GM18873 (cell line): ENCODE results near the gene WDR37.

Experiments used
- ATAC-seq: cut with Tn5 transposase; IDR thresholded peaks from one replicate; pipeline ENCODE4 v1.9.1; 2021; ENCODE audit warnings: mild to moderate bottlenecking, moderate library complexity, moderate number of reproducible peaks; ENCODE audit not compliant: unreplicated experiment, low FRiP score

WDR37 gene

GRCh38 chr10:1121271-1121970 is 65.2 kb downstream of the WDR37 start:
- no peak for ATAC-seq

- ATAC-seq = no peak
These were observed 66.2 kb downstream of the WDR37 start for GRCh38 chr10:1122349-1122748.

GRCh38 chr10:1123198-1123597 is 67.0 kb downstream of the WDR37 start:
- no peak for ATAC-seq

GRCh38 chr10:1123972-1124371 is 67.8 kb downstream of the WDR37 start:
- ATAC-seq = no peak

- no peak for ATAC-seq
These were observed 68.6 kb downstream of the WDR37 start for GRCh38 chr10:1124796-1125195.

DNA sequence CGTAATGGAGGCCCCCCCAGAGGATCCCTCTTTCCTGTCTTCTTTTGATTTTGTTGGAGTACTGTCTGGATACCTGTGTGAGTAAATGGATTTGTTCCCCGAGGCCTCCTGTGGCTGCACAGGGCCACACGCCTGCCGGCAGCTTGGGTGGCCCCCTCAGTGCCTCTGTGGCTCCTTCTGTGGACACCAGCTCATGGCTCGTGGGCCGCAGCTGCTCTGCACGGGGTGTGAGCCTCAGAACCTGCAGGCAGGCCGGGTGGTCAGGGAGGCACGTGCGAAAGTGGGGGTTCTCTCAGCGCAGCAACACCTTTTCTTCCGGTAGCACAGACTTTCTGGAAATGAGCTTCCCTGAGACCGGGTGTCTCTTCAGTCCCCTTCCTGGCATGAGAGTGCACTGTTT is 70.3 kb downstream of the WDR37 start:
- ATAC-seq = no peak

DNA sequence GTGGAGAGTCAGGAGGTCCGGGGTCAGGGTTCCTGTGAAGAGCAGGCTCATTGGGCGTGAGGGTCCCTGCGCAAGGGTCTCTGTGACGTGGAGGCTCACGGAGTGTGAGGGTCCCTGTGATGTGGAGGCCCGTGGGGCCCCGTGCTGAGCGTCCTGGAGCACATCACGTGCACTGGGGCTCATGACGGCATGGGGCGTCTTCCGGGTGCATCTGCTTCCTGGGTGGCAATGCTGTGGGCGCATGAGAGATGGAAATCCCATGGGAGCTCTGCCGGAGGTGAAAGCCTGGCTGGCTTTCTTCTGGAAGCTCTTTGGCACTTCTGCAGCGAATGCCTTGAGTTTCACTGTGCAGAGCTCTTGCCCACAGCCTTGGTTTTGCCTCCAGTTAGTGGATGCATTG is 71.4 kb downstream of the WDR37 start:
- no peak for ATAC-seq

DNA sequence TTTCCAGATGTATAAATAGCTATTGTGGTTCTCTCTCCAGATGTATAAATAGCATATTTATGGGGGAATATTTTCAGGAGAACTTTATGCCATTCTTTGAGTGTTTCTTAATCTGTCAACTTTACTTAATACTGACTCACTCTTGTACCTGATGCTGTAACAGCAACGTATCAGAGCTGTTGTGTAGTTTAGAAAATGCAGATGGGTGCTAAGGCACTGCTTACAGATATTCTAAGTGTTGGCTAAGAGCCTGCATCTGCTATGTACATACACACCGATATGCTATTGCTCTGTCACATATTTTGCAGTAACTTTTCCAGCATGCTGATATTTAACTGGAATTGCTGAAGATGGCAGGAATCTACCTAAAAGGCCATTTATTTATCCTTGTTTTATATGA is 71.9 kb downstream of the WDR37 start:
- no peak for ATAC-seq

DNA sequence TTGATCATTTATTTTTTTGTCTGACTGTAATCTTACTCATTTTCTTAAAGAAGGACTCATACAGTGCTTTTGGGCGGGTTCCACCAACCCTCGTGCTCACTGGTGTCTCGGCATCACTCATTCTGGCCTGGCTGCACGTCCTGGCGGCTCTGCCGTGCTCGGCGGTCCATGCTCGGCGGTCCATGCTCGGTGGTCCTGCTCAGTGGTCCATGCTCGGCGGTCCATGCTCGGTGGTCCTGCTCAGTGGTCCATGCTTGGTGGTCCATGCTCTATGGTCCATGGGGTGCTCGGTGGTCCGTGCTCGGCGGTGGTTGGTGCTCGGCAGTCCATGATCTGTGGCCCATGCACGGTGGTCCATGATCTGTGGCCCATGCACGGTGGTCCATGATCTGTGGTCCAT is 72.5 kb downstream of the WDR37 start:
- no peak for ATAC-seq

- ATAC-seq = no peak
These were observed 74.0 kb downstream of the WDR37 start for GRCh38 chr10:1130226-1130625.

GRCh38 chr10:1130995-1131790 is 75.0 kb downstream of the WDR37 start:
- no peak for ATAC-seq

- ATAC-seq = no peak
These were observed 76.4 kb downstream of the WDR37 start for GRCh38 chr10:1132584-1132983.

DNA sequence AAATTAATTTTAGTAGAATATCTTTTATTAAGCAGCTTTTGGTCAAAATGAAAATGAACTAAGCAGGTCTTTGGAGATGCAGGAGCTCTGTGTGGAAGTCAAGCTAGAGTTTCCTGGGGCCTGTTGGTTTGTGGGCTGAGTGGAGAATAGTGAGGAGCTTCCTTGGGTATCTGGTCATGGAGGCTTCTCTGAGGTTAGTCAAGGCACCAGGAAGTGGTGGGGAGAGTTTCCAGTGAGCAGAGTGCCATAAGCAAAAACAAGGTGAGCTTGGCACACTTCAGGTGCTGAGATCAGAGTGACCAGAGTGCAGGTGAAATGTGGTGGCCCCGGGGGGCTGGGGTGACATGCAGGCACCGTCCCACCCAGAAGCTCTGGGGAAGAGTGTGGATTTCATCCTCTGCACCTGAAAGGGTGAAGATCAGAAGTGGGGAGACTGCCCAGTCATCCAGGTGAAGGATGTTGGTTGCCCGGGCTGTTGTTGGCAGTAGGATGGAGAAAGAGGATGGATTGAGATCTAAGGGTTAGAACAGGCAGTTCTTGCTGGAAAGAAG is 77.4 kb downstream of the WDR37 start:
- no peak for ATAC-seq

DNA sequence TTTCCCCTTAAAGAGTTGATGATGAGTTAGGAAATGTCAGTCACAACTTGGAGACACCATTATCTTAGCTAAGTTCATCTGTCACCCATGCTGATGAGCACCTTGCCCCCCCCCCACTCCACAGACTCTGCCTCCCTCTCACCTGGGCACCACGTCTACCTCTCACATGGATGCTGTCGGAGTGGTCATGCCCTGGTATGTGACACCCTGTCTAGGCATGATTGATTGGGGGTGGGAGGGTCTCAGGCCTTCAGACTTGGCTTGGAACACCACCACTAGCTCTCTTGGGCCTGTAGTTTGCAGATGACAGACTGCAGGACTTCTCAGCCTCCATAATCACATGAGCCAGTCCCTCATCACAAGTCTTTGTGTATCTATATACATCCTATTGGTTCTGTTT is 78.0 kb downstream of the WDR37 start:
- ATAC-seq = no peak

GRCh38 chr10:1136268-1136667 is 80.1 kb downstream of the WDR37 start:
- no peak for ATAC-seq

DNA sequence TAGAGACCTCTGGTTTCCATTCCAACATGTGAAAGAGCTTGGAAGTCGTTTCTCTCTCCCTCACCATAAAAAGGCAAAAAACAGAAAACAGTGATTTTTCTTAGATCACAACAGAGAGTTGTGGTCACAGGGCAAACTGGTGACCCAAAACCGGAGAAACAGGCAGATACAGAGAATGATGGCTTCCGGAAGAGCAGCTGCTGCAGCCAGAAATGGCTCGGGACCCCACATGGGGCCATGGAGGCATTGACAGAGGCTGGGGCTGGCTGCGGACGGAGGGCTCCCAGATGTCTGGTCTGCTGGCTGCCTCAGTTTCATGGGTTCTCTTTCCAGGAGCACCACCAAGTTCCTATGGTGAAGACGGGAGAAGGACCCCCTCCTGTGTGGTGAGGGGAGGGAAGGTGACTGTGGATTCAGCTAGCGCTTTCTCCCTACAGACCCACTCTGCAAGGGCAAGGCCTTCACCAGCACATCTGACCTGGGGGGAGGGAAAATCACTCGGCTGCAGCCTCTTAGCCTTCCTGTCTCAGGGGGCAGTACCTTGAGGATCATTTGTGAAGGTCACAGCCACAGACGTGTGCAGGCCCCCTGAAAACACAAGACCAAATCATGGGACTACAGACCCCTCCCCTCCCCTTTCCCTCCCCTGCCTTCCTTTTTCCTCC is 81.4 kb downstream of the WDR37 start:
- ATAC-seq = no peak

- ATAC-seq = no peak
These were observed 82.3 kb downstream of the WDR37 start for GRCh38 chr10:1138529-1138928.

DNA sequence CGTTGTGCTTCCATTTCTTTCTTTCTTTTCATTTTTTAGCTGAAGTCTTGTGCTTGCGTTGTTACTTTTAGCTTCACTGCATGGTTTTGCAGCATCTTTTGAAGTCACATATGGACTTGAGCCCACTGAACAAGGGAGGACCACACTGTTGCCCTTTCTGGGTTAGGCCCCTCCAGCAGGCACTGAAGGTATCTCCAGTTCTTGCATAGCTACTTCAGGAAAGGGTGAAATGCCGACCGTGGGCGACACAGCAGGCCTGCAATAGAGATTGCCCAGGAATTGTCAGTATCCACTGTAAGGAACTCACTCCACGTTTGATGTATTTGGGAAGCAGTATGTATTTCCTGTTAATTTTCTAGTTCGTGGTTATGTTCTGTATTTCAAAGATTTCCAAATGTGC is 85.1 kb downstream of the WDR37 start:
- ATAC-seq = no peak

DNA sequence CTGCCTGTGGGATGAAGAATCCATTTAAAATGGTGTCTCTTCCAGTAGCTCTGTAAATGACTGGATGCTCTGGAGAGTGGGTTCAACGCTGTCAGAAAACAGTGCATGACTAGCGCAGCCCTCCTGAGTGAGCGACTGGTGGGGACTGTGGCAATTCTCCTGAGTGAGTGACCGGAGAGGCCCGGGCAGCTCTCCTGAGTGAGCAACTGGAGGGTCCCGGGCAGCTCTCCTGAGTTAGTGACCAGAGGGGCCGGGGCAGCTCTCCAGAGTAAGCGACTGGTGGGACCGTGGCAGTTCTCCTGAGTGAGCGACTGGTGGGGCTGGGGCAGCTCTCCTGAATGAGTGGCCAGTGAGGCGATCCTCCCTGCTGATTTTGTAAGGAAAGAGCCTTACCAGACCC is 85.5 kb downstream of the WDR37 start:
- ATAC-seq = no peak

DNA sequence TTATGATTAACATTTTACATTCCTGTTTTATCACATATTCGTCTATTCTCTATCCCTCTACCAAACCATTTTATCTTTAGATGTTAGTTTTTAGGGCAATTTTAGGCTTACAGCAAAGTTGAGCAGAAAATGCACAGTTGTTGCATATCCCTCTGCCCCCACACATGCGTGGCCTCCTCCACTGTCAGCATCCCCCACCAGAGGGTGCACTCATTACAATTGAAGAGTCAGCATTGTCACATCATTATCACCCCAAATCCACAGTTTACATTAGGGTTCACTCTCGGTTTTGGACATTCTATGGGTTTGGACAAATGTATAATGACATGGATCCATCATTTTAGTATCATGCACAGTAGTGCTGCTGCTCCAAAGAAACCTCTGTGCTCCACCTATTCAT is 86.4 kb downstream of the WDR37 start:
- no peak for ATAC-seq

DNA sequence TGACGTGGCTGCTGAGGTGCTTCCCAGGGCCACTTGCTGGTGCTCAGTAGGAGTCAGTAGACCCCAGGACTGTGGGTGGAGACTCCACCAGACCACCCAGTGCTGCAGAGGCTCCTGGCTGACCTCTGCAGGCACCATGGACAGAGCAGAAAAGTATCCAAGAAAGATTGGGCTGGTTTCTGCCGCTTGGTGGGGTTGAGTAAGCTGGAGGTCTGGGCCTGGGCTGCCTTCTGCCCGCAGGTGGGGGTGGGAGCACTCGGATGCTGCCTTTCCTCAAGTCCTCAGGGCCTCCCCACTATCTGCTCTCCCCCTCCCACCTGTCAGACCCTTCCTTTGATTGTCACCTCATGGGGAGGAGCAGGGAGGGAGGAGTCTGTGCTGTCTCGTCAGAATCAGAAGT is 91.6 kb downstream of the WDR37 start:
- ATAC-seq = no peak
